Activated CD8-positive, alpha-beta T cell treated with anti-CD3 and anti-CD28 coated beads for 36 hours (primary cell): ENCODE results near the gene LIMD2. TPM values are rescaled to one million over a fixed set of nuclear protein-coding genes. Genes with fewer than 3 reads are reported as not detected.

Experiments
- ATAC-seq: fragments of 200-7000 bp; cut with Tn5 transposase; one replicate; pipeline ENCODE4 v1.10.0; 2021; ENCODE audit warnings: mild to moderate bottlenecking, moderate library complexity
- CTCF ChIA-PET: fragments of 350-600 bp; sonication (Branson Sonifier 250); formaldehyde crosslinking; loops from one replicate; lab custom pipeline; 2021; ENCODE audit warnings: antibody characterized with exemption; lab: Charles Lee
- POLR2A ChIA-PET: fragments of 350-600 bp; sonication (Branson Sonifier 250); formaldehyde crosslinking; loops from one replicate; lab custom pipeline; 2021; ENCODE audit warnings: antibody characterized with exemption; lab: Charles Lee
- DNase-seq: peaks from one replicate; pipeline ENCODE4 v3.0.0-alpha.2; 2020
- H3K27ac Mint-ChIP-seq: one replicate; pipeline ENCODE4 v1.8.0; 2021; ENCODE audit warnings: mild to moderate bottlenecking, mixed read lengths
- H3K27me3 Mint-ChIP-seq: one replicate; pipeline ENCODE4 v1.8.0; 2021; ENCODE audit warnings: mixed read lengths
- H3K36me3 Mint-ChIP-seq: one replicate; pipeline ENCODE4 v1.8.0; 2021; ENCODE audit warnings: low read depth, mixed read lengths
- H3K4me1 Mint-ChIP-seq: one replicate; pipeline ENCODE4 v1.8.0; 2021; ENCODE audit warnings: low read depth, mixed read lengths
- H3K4me3 Mint-ChIP-seq: one replicate; pipeline ENCODE4 v1.8.0; 2021; ENCODE audit warnings: mild to moderate bottlenecking, moderate library complexity, mixed read lengths
- H3K9me3 Mint-ChIP-seq: one replicate; pipeline ENCODE4 v1.8.0; 2021; ENCODE audit warnings: mixed read lengths
- intact Hi-C: fragments of 100-400 bp; cut with micrococcal nuclease; formaldehyde crosslinking; loops from one replicate; pipeline ENCODE4 v1.10.0; 2022
- total RNA-seq, 2 experiments: library from RNA; stranded (reverse); gene quantifications; one replicate each; pipeline ENCODE4 v1.2.3, GENCODE V29; 2021
- TF ChIP-seq, protein P1 (sequence below): fragments of 200-600 bp; IDR thresholded peaks from one replicate; pipeline ENCODE4 v1.8.0; 2022; ENCODE audit warnings: antibody characterized with exemption, mild to moderate bottlenecking

The LIMD2 gene
- total RNA-seq, 2 experiments from 2014 or later, result 143 to 145 TPM

DNA sequence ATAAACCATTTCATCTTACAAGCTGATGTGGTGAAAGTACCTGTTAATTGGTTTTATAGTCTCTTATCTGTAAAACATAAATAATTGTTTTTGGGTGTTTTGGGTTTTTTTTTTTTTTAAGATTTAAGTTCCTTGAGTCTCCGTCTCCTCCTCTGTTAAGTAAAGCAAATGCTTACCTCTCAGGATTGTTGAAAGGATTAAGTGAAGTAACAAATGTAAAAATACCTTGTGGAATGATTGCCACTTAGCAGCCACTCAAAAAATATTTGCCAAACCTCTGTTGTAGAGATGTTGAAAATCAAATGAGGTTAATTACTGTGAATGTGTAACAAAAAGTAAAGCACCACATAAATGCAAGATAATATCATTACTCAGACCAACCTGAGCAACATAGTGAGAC, 19.2 kb downstream of the LIMD2 start:
- TF ChIP-seq, protein P1, sequence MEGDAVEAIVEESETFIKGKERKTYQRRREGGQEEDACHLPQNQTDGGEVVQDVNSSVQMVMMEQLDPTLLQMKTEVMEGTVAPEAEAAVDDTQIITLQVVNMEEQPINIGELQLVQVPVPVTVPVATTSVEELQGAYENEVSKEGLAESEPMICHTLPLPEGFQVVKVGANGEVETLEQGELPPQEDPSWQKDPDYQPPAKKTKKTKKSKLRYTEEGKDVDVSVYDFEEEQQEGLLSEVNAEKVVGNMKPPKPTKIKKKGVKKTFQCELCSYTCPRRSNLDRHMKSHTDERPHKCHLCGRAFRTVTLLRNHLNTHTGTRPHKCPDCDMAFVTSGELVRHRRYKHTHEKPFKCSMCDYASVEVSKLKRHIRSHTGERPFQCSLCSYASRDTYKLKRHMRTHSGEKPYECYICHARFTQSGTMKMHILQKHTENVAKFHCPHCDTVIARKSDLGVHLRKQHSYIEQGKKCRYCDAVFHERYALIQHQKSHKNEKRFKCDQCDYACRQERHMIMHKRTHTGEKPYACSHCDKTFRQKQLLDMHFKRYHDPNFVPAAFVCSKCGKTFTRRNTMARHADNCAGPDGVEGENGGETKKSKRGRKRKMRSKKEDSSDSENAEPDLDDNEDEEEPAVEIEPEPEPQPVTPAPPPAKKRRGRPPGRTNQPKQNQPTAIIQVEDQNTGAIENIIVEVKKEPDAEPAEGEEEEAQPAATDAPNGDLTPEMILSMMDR, result no peak
- H3K4me1 Mint-ChIP-seq, result peaks cover 7% of the 10 kb centered on the region
- ATAC-seq, result no peak
- no peak for DNase-seq
- intact Hi-C loops, result no loop called here
- H3K9me3 Mint-ChIP-seq, result no peaks in the 10 kb centered on the region
- peaks cover 7% of the 10 kb centered on the region for H3K36me3 Mint-ChIP-seq
- POLR2A ChIA-PET, result no interaction called here
- no peak overlapping the region for H3K27ac Mint-ChIP-seq
- CTCF ChIA-PET, result interaction anchor here (1.4 kb wide), 1 partner anchor 201 kb away, joined by 3 read pairs; no protein-coding TSS in a partner anchor
- H3K27me3 Mint-ChIP-seq, result no peaks in the 10 kb centered on the region
- no peak overlapping the region for H3K4me3 Mint-ChIP-seq

DNA sequence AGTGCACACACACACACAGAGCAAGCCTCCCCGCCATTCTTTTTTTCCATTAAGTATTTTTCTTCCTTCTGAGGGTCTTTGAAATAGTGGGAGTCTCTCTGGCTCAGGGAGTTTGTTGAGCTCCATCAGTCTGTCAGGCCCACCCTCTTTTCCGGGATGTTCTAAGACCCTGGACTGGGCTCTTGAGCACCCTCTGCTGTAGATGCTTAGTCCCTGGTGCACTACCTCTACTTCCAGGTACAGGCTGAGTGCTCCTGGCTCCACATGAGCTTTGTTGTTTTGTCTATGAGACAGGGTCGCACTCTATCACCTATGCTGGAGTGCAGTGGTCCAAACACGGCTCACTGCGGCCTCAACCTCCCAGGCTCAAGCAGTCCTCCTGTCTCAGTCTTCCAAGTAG, 20.7 kb downstream of the LIMD2 start:
- H3K27me3 Mint-ChIP-seq, result no peaks in the 10 kb centered on the region
- H3K36me3 Mint-ChIP-seq, result peaks cover 6% of the 10 kb centered on the region
- H3K4me3 Mint-ChIP-seq, result no peak overlapping the region
- intact Hi-C loops, result no loop called here
- CTCF ChIA-PET, result interaction anchor here (0.9 to 1.0 kb wide), 2 partner anchors 10 to 16 kb away, joined by 3 read pairs; no protein-coding TSS in a partner anchor
- ATAC-seq (no peak), DNase-seq (no peak)
- no peaks in the 10 kb centered on the region for H3K9me3 Mint-ChIP-seq
- TF ChIP-seq, protein P1, result no peak
- POLR2A ChIA-PET, result interaction anchor here (1.0 to 1.1 kb wide), 2 partner anchors 11 to 19 kb away, joined by 3 to 4 read pairs; no protein-coding TSS in a partner anchor
- H3K4me1 Mint-ChIP-seq, result peaks cover 10% of the 10 kb centered on the region
- H3K27ac Mint-ChIP-seq, result no peak overlapping the region

DNA sequence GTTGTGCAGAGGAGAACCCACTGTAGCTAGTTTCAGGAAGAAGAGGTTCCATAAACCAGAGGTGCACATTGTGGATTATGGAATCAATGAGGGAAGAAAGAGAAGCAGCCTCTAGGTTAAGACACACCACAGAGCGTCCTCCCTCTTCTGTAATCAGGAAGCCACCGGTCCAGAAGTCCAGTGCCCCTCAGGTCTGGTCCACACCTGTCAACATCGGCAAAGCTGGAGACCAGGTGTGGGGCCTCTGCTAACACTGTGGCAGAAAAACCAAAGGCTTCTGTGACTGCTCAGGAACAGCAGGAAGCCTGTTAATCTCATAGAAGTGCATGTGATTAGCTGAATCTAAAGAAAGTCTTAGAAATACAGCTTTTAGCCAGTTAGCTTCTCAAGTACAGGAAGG, 23.3 kb downstream of the LIMD2 start:
- Mint-ChIP-seq H3K36me3 (no peaks in the 10 kb centered on the region), H3K4me1 (peaks cover 10% of the 10 kb centered on the region), H3K4me3 (no peak overlapping the region), H3K27me3 (no peaks in the 10 kb centered on the region), H3K27ac (no peak overlapping the region), H3K9me3 (no peaks in the 10 kb centered on the region)
- ChIA-PET CTCF (interaction anchor here (2.3 to 2.7 kb wide), 2 partner anchors 34 to 251 kb away, joined by 7 to 17 read pairs; no protein-coding TSS in a partner anchor), POLR2A (interaction anchor here (0.5 to 4.6 kb wide), 5 partner anchors 11 to 128 kb away, joined by 3 to 28 read pairs (median 3); no protein-coding TSS in a partner anchor)
- TF ChIP-seq, protein P1, result no peak
- ATAC-seq, result no peak
- intact Hi-C loops, result no loop called here
- no peak for DNase-seq

DNA sequence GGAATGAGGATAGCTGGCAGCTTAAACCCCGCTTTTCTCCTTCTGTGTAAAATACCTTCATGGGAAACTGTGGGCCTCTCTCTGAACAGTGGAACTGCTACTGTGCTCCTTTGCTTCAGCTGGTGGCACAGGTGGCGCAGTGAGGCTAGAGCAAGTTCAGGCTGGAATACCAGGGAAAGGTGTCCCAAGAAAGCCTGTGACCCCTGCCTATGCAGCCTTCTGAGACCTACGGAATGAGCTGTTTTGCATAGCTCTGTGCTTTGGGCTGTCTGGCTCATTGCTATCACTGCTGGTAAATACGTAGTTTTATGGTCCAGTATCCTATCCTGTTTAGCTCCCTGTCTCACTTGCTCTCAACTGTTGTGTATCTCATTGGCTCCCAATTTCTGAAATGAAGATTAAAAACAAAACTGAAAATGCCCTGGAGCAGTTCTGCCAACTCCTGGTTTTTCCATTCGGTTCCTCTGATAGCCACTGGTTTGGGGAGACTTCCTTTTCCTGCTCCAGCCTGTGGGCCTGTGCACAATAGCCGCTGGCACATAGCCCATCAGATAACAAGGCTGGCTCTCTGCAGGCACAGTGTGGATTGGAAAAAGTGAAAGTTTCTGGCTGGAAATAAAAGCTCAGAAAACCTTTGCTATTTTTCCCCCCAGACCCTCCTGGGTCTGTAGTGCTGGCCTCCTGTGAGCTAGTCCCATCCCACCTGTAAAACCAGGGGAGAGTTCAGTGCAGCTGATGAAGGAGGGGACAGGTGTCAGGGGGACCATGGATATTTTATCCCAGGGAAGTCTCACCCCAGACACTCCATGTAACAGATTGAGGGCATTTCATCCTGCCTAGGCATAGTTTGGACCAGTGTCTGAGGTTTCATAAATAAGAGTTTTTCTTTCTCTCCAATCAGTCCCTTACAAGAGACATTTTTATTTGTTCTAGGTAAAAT, 24.0 kb downstream of the LIMD2 start:
- peaks cover under 1% of the 10 kb centered on the region for H3K36me3 Mint-ChIP-seq
- no peaks in the 10 kb centered on the region for H3K9me3 Mint-ChIP-seq
- peaks cover 5% of the 10 kb centered on the region for H3K4me1 Mint-ChIP-seq
- CTCF ChIA-PET, result interaction anchor here (0.9 to 2.7 kb wide), 6 partner anchors 11 to 250 kb away, joined by 3 to 17 read pairs (median 4); no protein-coding TSS in a partner anchor
- TF ChIP-seq, protein P1, result no peak
- intact Hi-C loops, result no loop called here
- POLR2A ChIA-PET, result interaction anchor here (0.8 to 4.6 kb wide), 6 partner anchors 10 to 37 kb away, joined by 3 to 28 read pairs (median 3); no protein-coding TSS in a partner anchor
- H3K4me3 Mint-ChIP-seq, result no peak overlapping the region
- ATAC-seq (no peak), DNase-seq (no peak)
- H3K27me3 Mint-ChIP-seq, result no peaks in the 10 kb centered on the region
- H3K27ac Mint-ChIP-seq, result no peak overlapping the region
